Measurements from ENCODE around the gene KIFBP. TPM values are rescaled to one million over a fixed set of nuclear protein-coding genes. Genes with fewer than 3 reads are reported as not detected.

Gene KIFBP
- total and polyA plus RNA-seq, 9 of the 15 experiments (the other 6 are each of a cell fraction or from before 2014, with no cell fraction given), result 5.6 to 23.2 (median 14.8) TPM

DNA sequence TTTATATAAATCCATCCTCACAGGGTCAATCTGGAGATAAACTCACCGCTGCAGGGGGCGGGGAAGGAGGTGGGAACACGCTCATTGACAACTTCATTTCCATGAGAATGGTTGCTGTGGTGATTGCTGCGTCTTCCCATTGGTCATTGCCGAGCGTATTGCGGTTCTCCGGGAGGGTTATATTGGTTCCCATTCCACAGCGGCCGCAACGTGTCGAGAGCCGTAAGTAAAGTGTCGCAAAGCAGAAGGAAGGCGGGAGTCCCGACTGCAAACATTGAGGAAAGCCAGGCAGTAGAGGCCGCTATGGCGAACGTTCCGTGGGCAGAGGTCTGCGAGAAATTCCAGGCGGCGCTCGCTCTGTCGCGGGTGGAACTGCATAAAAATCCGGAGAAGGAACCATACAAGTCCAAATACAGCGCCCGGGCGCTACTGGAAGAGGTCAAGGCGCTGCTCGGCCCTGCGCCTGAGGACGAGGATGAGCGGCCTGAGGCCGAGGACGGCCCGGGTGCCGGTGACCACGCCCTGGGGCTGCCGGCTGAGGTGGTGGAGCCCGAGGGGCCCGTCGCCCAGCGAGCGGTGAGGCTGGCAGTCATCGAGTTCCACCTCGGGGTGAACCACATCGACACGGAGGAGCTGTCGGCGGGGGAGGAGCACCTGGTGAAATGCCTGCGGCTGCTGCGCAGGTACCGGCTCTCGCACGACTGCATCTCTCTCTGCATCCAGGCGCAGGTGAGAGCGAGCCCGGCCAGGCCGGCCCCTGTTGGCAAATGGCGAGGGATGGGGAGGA, at the start of gene KIFBP (continued):
- TF ChIP-seq ZSCAN29 (IDR thresholded peaks at IDR 0.05) (peak; percentile 80), SIX5 (IDR thresholded peaks at IDR 0.05; ENCODE audit: borderline replicate concordance in 1 of 2, insufficient read depth in 1 of 2, low read depth in 1 of 2, low read length in 2 of 2) (no peak), NFXL1 (CRISPR knock-in tag; IDR thresholded peaks at IDR 0.05) (0 out of 2 replicates have a peak, but pooled peaks have one; percentile 20), HIVEP1 (CRISPR knock-in tag; IDR thresholded peaks at IDR 0.05) (no peak), ARHGAP35 (IDR thresholded peaks at IDR 0.05; ENCODE audit: partially characterized antibody) (no peak), ZNF507 (tag; conservative IDR thresholded peaks at IDR 0.05) (no peak), ZNF57 (CRISPR knock-in tag; IDR thresholded peaks at IDR 0.05) (no peak), FUS (optimal IDR thresholded peaks at IDR 0.05; ENCODE audit: low read depth, low read length) (no peak), MAFK (IDR thresholded peaks at IDR 0.05; ENCODE audit: low read length) (no peak), ZNF24 (IDR thresholded peaks at IDR 0.05) (peak; percentile 64; the same call in 1 of the 2 replicates), TRIM24 (IDR thresholded peaks at IDR 0.05) (no peak), KLF13 (tag; IDR thresholded peaks at IDR 0.05; ENCODE audit: borderline replicate concordance, low read depth) (peak; percentile 49), ZNF311 (CRISPR knock-in tag; IDR thresholded peaks at IDR 0.05) (no peak), WHSC1 (IDR thresholded peaks at IDR 0.05; ENCODE audit: low read length) (peak; percentile 42), HDAC6 (IDR thresholded peaks at IDR 0.05; ENCODE audit: low read depth, low read length) (no peak), ELF4 (CRISPR knock-in tag; IDR thresholded peaks at IDR 0.05) (no peak), ILF3 (IDR thresholded peaks at IDR 0.05; ENCODE audit: borderline replicate concordance) (no peak; the same call in 1 of the 2 replicates), ZNF146 (CRISPR knock-in tag; IDR thresholded peaks at IDR 0.05; ENCODE audit: unreplicated experiment) (peak; percentile 7), SMAD1 (IDR thresholded peaks at IDR 0.05; ENCODE audit: low read depth, low read length, partially characterized antibody) (no peak), SREBF2 (CRISPR knock-in tag; IDR thresholded peaks at IDR 0.05) (peak; percentile 31; the same call in 1 of the 2 replicates), PML (IDR thresholded peaks at IDR 0.05; ENCODE audit: low read length) (peak; percentile 84), NFIC (IDR thresholded peaks at IDR 0.05) (peak; percentile 49)
- TF ChIP-seq, protein P1, sequence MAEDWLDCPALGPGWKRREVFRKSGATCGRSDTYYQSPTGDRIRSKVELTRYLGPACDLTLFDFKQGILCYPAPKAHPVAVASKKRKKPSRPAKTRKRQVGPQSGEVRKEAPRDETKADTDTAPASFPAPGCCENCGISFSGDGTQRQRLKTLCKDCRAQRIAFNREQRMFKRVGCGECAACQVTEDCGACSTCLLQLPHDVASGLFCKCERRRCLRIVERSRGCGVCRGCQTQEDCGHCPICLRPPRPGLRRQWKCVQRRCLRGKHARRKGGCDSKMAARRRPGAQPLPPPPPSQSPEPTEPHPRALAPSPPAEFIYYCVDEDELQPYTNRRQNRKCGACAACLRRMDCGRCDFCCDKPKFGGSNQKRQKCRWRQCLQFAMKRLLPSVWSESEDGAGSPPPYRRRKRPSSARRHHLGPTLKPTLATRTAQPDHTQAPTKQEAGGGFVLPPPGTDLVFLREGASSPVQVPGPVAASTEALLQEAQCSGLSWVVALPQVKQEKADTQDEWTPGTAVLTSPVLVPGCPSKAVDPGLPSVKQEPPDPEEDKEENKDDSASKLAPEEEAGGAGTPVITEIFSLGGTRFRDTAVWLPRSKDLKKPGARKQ (CRISPR knock-in tag; IDR thresholded peaks at IDR 0.05), result no peak
- TF ChIP-seq, protein P2, sequence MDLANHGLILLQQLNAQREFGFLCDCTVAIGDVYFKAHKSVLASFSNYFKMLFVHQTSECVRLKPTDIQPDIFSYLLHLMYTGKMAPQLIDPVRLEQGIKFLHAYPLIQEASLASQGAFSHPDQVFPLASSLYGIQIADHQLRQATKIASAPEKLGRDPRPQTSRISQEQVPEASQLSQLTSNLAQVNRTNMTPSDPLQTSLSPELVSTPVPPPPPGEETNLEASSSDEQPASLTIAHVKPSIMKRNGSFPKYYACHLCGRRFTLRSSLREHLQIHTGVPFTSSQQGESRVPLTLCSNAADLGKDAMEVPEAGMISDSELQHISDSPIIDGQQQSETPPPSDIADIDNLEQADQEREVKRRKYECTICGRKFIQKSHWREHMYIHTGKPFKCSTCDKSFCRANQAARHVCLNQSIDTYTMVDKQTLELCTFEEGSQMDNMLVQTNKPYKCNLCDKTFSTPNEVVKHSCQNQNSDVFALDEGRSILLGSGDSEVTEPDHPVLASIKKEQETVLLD (IDR thresholded peaks at IDR 0.05), result peak; percentile 43; the same call in 1 of the 2 replicates
- TF ChIP-seq, protein P3, sequence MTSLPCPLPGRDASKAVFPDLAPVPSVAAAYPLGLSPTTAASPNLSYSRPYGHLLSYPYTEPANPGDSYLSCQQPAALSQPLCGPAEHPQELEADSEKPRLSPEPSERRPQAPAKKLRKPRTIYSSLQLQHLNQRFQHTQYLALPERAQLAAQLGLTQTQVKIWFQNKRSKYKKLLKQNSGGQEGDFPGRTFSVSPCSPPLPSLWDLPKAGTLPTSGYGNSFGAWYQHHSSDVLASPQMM (CRISPR knock-in tag; IDR thresholded peaks at IDR 0.05), result no peak
- TF ChIP-seq, protein P4, sequence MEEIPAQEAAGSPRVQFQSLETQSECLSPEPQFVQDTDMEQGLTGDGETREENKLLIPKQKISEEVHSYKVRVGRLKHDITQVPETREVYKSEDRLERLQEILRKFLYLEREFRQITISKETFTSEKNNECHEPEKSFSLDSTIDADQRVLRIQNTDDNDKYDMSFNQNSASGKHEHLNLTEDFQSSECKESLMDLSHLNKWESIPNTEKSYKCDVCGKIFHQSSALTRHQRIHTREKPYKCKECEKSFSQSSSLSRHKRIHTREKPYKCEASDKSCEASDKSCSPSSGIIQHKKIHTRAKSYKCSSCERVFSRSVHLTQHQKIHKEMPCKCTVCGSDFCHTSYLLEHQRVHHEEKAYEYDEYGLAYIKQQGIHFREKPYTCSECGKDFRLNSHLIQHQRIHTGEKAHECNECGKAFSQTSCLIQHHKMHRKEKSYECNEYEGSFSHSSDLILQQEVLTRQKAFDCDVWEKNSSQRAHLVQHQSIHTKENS (CRISPR knock-in tag; IDR thresholded peaks at IDR 0.05), result no peak

All from K562 (cell line).